Osteoblast (primary cell): ENCODE data around the gene HAUS3. TPM values are rescaled to one million over a fixed set of nuclear protein-coding genes. Genes with fewer than 3 reads are reported as not detected.
"Not testable (repeated sequence)": the region's sequence is repeated elsewhere in the genome, so short reads cannot be mapped to it uniquely, and the experiment has no call there.

Source experiments
- DNase-seq: peaks from one replicate; pipeline ENCODE4 v3.0.0; 2011; ENCODE audit warnings: low spot score, mixed read lengths; ENCODE audit not compliant: insufficient read length; ENCODE audit errors: missing footprints
- H2AFZ ChIP-seq: 2 replicates; pipeline ENCODE4 v1.6.0; 2011; ENCODE audit warnings: mild to moderate bottlenecking, low read length
- H3K27ac ChIP-seq: 2 replicates; pipeline ENCODE4 v1.5.1; 2011; ENCODE audit warnings: mild to moderate bottlenecking, low read depth, low read length, moderate library complexity
- H3K27me3 ChIP-seq: 2 replicates; pipeline ENCODE4 v1.6.0; 2012; ENCODE audit warnings: mild to moderate bottlenecking, control low read depth, inconsistent platforms, low read length, moderate library complexity; ENCODE audit not compliant: insufficient read depth
- H3K36me3 ChIP-seq: 2 replicates; pipeline ENCODE4 v1.5.1; 2011; ENCODE audit warnings: mild to moderate bottlenecking, low read length, control low read depth, moderate library complexity; ENCODE audit not compliant: insufficient read depth
- H3K4me1 ChIP-seq: 2 replicates; pipeline ENCODE4 v1.5.1; 2011; ENCODE audit warnings: mild to moderate bottlenecking, low read length, control low read depth, moderate library complexity; ENCODE audit not compliant: insufficient read depth
- H3K4me2 ChIP-seq: 2 replicates; pipeline ENCODE4 v1.6.0; 2011; ENCODE audit warnings: mild to moderate bottlenecking, low read length; ENCODE audit not compliant: insufficient read depth
- H3K4me3 ChIP-seq: fragments of 200-600 bp; sonication (generic); 3 replicates; pipeline ENCODE4 v1.5.1; 2012; ENCODE audit warnings: mild to moderate bottlenecking, low read length, inconsistent platforms; ENCODE audit not compliant: insufficient read depth
- H3K79me2 ChIP-seq: 2 replicates; pipeline ENCODE4 v1.6.0; 2012; ENCODE audit warnings: mild to moderate bottlenecking, low read length, control low read depth, inconsistent platforms; ENCODE audit not compliant: insufficient read depth
- H3K9me3 ChIP-seq: 2 replicates; pipeline ENCODE4 v1.5.1; 2011; ENCODE audit warnings: low read depth, low read length, control low read depth
- H4K20me1 ChIP-seq: 2 replicates; pipeline ENCODE4 v1.6.0; 2012; ENCODE audit warnings: mild to moderate bottlenecking, low read length, control low read depth; ENCODE audit not compliant: insufficient read depth
- CTCF ChIP-seq: IDR thresholded peaks from 2 replicates; pipeline ENCODE4 v1.5.1; 2011; ENCODE audit warnings: mild to moderate bottlenecking, low read depth, low read length, moderate library complexity; ENCODE audit errors: extremely low read depth
- total RNA-seq: library from RNA; depleted of rRNA; stranded (reverse); fragments of >200 nt; gene quantifications from 2 replicates; pipeline ENCODE4 v1.2.3, GENCODE V29; 2012

Gene HAUS3
- total RNA-seq, 1 donor: 8.7 TPM

DNA sequence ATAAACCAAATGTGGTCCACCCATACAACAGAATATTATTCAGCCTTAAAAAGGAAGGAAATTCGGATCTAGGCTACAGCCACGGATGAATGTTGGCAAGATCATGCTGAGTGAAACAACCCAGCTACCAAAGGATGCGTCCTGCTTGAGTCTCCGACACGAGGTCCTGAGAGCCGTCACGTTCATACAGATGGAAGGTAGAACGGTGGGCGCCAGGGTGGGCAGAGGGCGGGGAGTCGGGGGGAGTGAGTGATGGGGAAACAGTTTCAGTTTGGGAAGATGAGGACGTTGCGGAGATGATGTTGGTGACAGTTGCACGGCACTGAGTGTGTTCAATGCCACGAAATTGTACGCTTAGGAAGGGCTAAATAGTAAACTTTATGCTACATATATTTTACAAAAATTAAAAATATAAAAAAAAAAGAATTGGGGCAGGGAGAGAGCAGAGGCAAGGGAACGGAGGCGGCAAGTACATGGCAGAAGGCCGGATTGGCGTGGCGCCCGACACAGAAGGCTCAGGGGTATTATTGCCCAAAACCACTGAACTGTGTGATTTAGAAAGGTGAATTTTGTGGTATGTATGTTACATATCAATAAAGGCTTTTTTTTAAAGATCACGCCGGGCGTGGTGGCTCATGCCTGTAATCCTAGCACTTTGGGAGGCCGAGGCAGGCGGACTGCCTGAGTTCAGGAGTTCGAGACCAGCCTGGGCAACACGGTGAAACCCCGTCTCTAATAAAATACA, 34.8 kb upstream of the HAUS3 start:
- Histone ChIP-seq H3K4me1 (no peaks in the 10 kb centered on the region), H3K79me2 (no peaks in the 10 kb centered on the region), H3K4me3 (no peak overlapping the region), H3K4me2 (no peak overlapping the region), H2AFZ (no peak overlapping the region), H4K20me1 (peaks cover 4% of the 10 kb centered on the region), H3K27ac (no peak overlapping the region), H3K36me3 (no peaks in the 10 kb centered on the region), H3K27me3 (no peaks in the 10 kb centered on the region), H3K9me3 (no peaks in the 10 kb centered on the region)
- no peak for DNase-seq
- TF ChIP-seq CTCF: no peak

DNA sequence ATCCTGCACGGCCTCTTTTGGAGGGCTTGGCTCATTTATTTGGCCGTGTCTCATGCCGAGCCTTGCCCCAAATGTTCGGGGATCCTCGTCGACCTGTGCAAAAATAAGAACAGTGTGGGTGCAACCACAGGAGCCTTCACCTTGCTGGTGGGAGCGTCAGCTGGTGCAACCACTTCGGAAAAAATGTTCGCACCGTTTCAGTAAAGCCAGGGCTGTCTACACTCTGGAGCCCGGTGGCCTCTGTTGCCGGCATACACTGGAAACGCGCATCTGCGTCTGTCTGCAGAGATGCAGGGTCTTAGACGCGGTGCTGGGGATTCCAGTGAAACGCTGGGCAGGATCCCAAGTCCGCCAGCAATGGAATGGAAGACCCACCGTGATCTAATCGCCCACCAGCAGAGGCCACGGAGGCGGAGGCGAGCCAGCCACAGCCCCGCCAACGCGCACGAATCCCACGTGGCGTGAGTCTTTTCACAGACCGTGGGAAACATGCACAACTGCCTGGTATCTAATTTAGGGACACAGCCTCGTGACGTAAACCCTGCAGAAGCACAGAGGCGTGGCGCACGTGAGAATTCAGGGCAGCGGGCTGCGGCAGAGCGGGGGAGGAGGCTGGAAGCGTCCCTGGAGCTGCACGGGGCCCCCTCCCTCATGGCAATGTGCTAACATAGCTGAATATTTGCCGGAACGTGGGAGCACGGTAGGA, 33.8 kb upstream of the HAUS3 start:
- TF ChIP-seq CTCF: no peak

GRCh38 chr4:2275044-2275397, 33.1 kb upstream of the HAUS3 start:
- not testable (repeated sequence) for H3K4me3 ChIP-seq, H4K20me1 ChIP-seq, H3K9me3 ChIP-seq, H3K4me2 ChIP-seq, H3K79me2 ChIP-seq, H3K36me3 ChIP-seq, DNase-seq, H3K27me3 ChIP-seq, H2AFZ ChIP-seq, H3K4me1 ChIP-seq, H3K27ac ChIP-seq

More for the DNA sequence above, 33.8 kb upstream of the HAUS3 start:
- H3K4me1 ChIP-seq: no peaks in the 10 kb centered on the region
- H3K79me2 ChIP-seq: no peaks in the 10 kb centered on the region
- no peaks in the 10 kb centered on the region for H3K9me3 ChIP-seq
- H2AFZ ChIP-seq: no peak overlapping the region
- H3K4me3 ChIP-seq: no peak overlapping the region
- H3K4me2 ChIP-seq: no peak overlapping the region
- no peaks in the 10 kb centered on the region for H3K36me3 ChIP-seq
- DNase-seq: no peak
- no peaks in the 10 kb centered on the region for H4K20me1 ChIP-seq
- no peaks in the 10 kb centered on the region for H3K27me3 ChIP-seq
- no peak overlapping the region for H3K27ac ChIP-seq

GRCh38 chr4:2274320-2275043, 32.6 kb upstream of the HAUS3 start:
- Histone ChIP-seq H3K4me3 (no peak overlapping the region), H2AFZ (no peak overlapping the region), H3K36me3 (no peaks in the 10 kb centered on the region), H3K9me3 (no peaks in the 10 kb centered on the region), H3K4me2 (no peak overlapping the region), H3K79me2 (no peaks in the 10 kb centered on the region), H3K4me1 (no peaks in the 10 kb centered on the region), H3K27ac (no peak overlapping the region), H4K20me1 (no peaks in the 10 kb centered on the region), H3K27me3 (no peaks in the 10 kb centered on the region)
- no peak for DNase-seq
- TF ChIP-seq CTCF: no peak
